Fibroblast of upper back skin (primary cell): ENCODE measurements around the gene XPO6.

Experiments
- DNase-seq: peaks from one replicate; pipeline ENCODE4 v3.0.0-alpha.2; 2013

The XPO6 gene

DNA sequence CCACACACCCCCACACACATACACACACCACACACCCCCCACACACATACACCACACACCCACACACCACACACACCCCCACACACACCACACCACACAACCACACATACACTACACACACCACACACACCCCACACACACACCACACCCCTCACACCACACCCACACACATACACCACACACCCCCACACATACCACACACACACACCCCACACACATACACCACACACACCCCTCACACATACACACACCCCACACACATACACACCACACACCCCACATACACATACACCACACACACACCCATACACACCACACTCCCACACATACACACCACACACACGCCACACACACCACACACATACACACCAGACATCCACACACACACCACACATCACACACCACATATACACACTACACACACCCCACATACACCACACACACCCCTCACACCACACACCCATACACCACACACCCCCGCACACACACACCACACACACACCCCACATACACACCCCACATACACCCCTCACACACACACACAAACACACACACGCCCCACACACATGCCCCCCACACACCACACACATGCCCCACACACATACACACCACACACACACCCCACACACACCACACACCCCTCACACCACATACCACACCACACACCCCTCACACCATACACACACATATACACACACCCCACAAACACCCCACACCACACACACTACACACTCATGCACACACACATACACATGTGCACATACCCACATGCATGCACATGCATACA is 122.4 kb downstream of the XPO6 start:
- DNase-seq, result no peak

- no peak for DNase-seq
Observed at GRCh38 chr16:28087675-28088300, 124.0 kb downstream of the XPO6 start.

GRCh38 chr16:28087140-28087660 is 124.6 kb downstream of the XPO6 start:
- DNase-seq, result no peak

GRCh38 chr16:28086186-28087139 is 125.3 kb downstream of the XPO6 start:
- DNase-seq, result no peak

GRCh38 chr16:28085389-28086171 is 126.2 kb downstream of the XPO6 start:
- DNase-seq, result no peak

DNA sequence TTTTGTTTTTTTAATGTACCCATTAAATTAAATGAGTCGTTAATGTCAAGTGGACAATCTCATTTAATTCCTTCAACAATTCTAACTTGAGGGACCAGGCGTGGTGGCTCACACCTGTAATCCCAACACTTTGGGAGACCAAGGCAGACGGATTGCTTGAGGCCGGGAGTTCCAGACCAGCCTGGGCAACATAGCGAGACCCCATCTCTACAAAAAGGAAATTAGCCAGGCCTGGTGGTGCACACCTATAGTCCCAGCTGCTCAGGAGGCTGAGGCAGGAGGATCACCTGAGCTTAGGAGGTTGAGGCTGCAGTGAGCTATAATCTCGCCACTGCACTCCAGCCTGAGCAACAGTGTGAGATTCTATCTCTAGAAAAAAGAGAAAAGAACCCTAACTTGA is 127.6 kb downstream of the XPO6 start:
- DNase-seq, result no peak

GRCh38 chr16:28082624-28083023 is 129.1 kb downstream of the XPO6 start:
- DNase-seq, result no peak

- no peak for DNase-seq
Observed at GRCh38 chr16:28081391-28081968, 130.3 kb downstream of the XPO6 start.

GRCh38 chr16:28078261-28078660 is 133.5 kb downstream of the XPO6 start:
- DNase-seq, result no peak

- no peak for DNase-seq
Observed at GRCh38 chr16:28073836-28074235, 137.9 kb downstream of the XPO6 start.

- DNase-seq, result no peak
Observed at GRCh38 chr16:28072087-28072486, 139.7 kb downstream of the XPO6 start.

- peak; percentile 9 for DNase-seq
Observed at GRCh38 chr16:28069971-28070794, 141.6 kb downstream of the XPO6 start.

GRCh38 chr16:28068976-28069375 is 142.8 kb downstream of the XPO6 start:
- DNase-seq, result no peak

DNA sequence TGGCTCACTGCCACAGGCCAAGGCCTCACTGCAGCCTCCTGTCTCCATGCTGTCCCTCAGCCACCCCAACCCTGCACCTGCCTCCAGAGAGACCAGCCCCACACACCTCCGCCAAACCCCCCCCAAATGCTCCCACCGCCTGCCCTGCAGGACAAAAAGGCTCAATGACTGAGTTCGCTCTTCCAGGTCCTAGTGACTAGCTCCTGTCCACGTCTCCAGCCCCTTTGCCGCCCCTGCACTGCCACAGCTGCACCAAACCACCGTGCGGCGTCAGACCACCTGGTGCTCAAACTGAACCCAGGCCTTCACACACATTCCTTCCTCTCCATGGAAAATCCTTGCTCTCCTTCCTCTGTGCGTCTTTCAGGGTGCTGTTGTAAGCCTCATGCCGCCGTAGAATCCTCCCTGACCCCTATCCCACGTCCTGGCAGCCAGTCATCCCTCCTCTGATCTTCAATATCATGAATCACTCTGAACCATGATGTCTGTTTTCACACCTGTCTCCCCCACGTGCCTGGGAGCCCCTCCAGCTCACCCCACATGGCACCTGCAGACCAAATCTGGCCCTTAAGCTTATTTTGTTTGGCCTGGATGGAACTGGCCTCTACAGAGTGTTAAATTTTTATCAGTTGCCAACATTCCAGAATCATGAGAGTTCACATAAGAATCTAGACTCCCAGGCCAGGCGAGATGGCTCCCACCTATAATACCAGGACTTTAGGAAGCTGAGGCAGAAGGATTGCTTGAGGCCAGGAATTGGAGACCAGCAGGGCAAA is 144.0 kb downstream of the XPO6 start:
- DNase-seq, result peak; percentile 79

DNA sequence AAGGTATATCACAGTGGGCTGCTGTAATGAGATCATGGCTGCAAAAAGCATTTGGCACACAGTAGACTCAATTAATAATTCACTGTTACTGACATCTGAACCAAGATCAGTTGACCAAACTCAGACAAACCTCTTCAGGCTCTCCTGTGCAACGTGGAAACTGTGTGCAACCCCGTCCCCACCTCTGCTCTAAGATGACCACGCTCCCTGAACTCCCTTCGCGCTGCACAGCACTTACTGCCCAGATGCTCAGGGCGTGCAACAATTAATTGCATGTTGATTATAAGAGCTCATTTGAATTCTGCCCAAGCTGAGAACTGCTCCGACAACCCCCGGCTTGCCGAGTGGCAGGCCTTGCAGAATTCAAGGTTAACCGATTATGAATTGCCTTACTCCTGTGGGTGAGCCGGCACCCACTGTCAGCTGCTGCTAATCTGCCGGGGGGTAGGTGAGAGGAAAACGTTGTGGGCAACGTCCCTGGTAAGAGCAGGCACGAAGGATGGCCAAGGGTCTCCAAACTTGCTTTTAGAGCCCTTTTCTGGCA is 147.0 kb downstream of the XPO6 start:
- DNase-seq, result no peak

GRCh38 chr16:28064150-28064549 is 147.6 kb downstream of the XPO6 start:
- DNase-seq, result no peak

GRCh38 chr16:28063591-28064061 is 148.1 kb downstream of the XPO6 start, which contains the start of gene GSG1L:
Gene GSG1L (minus strand): TSS chr16:28063714. CDS start chr16:28063424, 290 bp downstream.
- no peak for DNase-seq

DNA sequence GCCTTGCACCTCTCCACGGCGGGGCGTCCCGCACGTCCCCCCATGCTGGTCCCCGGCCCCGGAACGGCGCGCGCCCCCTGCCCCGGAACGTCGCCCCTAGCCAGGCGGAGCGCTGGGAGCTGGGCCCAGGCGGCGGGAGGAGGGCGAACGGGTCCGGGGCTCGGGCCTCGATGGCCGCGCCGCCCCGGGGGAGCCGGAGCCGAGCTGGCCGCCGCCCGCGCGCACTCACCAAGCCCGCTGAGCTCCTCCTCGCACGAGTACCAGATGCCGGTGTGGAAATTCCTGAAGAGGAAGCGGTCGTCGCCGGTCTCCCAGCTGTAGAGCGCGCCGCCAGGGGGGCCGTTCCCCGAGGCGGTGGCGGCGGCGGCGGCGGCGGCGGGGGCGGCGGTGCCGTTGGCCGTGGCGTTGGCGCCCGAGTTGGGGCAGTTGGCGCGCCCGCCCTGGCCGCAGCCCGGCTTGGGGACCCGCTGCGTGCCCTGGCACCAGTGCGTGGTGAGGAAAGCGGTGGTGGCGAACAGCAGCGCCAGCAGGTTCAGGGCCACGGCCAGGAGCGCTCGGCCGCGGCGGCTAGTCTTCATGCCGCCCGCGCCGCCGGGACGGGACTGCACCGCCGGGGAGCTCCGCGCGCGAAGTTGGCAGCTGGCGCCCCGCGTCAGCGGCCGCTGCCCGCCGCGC is 148.8 kb downstream of the XPO6 start:
- DNase-seq, result peak; percentile 7

- no peak for DNase-seq
Observed at GRCh38 chr16:28062261-28062846, 149.4 kb downstream of the XPO6 start.
